CD14-positive monocyte (primary cell): ENCODE results near the gene GIT2. TPM values are rescaled to one million over a fixed set of nuclear protein-coding genes. Genes with fewer than 3 reads are reported as not detected.

Source experiments
- DNase-seq, 3 donors: peaks; one replicate each; pipeline ENCODE4 v3.0.0-alpha.2; 2011 to 2022
- H2AFZ ChIP-seq: 2 replicates; pipeline ENCODE4 v1.6.0; 2012; ENCODE audit warnings: mild to moderate bottlenecking, low read depth, low read length, inconsistent platforms; ENCODE audit not compliant: insufficient read depth, poor library complexity, severe bottlenecking
- H3K27ac ChIP-seq, 2 donors: 1 replicate in 1 of 2; 2 replicates in 1 of 2; pipeline ENCODE4 v1.5.1; 2012 to 2013; ENCODE audit warnings: low read length in 2 of 2, control low read depth in 1 of 2, inconsistent platforms in 1 of 2, low read depth in 1 of 2, mild to moderate bottlenecking in 1 of 2
- H3K27me3 ChIP-seq, 2 donors: one replicate each; pipeline versions ENCODE4 v1.6.0 to v1.6.1; 2011 to 2013; ENCODE audit warnings: low read length in 2 of 2; ENCODE audit not compliant: control insufficient read depth in 2 of 2, insufficient read depth in 2 of 2
- H3K36me3 ChIP-seq, 2 donors: replicated peaks in 1 of 2; 1 replicate in 1 of 2; 2 replicates in 1 of 2; pipeline versions ENCODE4 v1.5.1 to v1.6.1; 2012 to 2013; ENCODE audit warnings: low read length in 2 of 2, control low read depth in 1 of 2, inconsistent platforms in 1 of 2, mild to moderate bottlenecking in 1 of 2; ENCODE audit not compliant: insufficient read depth in 2 of 2, control insufficient read depth in 1 of 2
- H3K4me1 ChIP-seq, 2 donors: 1 replicate in 1 of 2; 2 replicates in 1 of 2; pipeline versions ENCODE4 v1.5.1 to v1.6.1; 2012 to 2013; ENCODE audit warnings: low read length in 2 of 2, control low read depth in 1 of 2, inconsistent platforms in 1 of 2, mild to moderate bottlenecking in 1 of 2, moderate library complexity in 1 of 2; ENCODE audit not compliant: insufficient read depth in 2 of 2, control insufficient read depth in 1 of 2
- H3K4me2 ChIP-seq: replicated peaks from 2 replicates; pipeline ENCODE3; 2012; ENCODE audit warnings: low read length, moderate library complexity, mild to moderate bottlenecking; ENCODE audit not compliant: poor library complexity, severe bottlenecking; ENCODE audit errors: extremely low read depth
- H3K4me3 ChIP-seq, 3 experiments: fragments of 200-600 bp in 1 of 3; sonication (generic) in 1 of 3; replicated peaks in 1 of 3; 1 replicate in 2 of 3; 2 replicates in 1 of 3; pipeline ENCODE4 v1.5.1; 2011 to 2013; ENCODE audit warnings: low read length in 3 of 3, mild to moderate bottlenecking in 3 of 3, control low read depth in 2 of 3, low read depth in 2 of 3, inconsistent platforms in 1 of 3, moderate library complexity in 1 of 3
- H3K79me2 ChIP-seq: 2 replicates; pipeline ENCODE4 v1.6.0; 2012; ENCODE audit warnings: mild to moderate bottlenecking, control low read depth, inconsistent platforms, low read length, moderate library complexity; ENCODE audit not compliant: insufficient read depth
- H3K9ac ChIP-seq: 2 replicates; pipeline ENCODE4 v1.6.0; 2017; ENCODE audit warnings: low read length, mild to moderate bottlenecking; ENCODE audit not compliant: insufficient read depth, poor library complexity, severe bottlenecking
- H3K9me3 ChIP-seq, 2 donors: replicated peaks in 1 of 2; 1 replicate in 1 of 2; 2 replicates in 1 of 2; pipeline versions ENCODE4 v1.5.1 to v1.6.1; 2012 to 2013; ENCODE audit warnings: low read length in 2 of 2, control low read depth in 1 of 2; ENCODE audit not compliant: control insufficient read depth in 1 of 2, insufficient read depth in 1 of 2
- H4K20me1 ChIP-seq: 2 replicates; pipeline ENCODE4 v1.6.0; 2012; ENCODE audit warnings: mild to moderate bottlenecking, low read length, control low read depth, moderate library complexity; ENCODE audit not compliant: insufficient read depth
- H3K27ac Mint-ChIP-seq, 7 donors: one replicate each; pipeline ENCODE4 v1.8.0; 2020; ENCODE audit warnings: mild to moderate bottlenecking in 7 of 7, mixed read lengths in 7 of 7, moderate library complexity in 6 of 7, inconsistent platforms in 2 of 7
- H3K27me3 Mint-ChIP-seq, 3 donors: one replicate each; pipeline ENCODE4 v1.8.0; 2021 to 2022; ENCODE audit warnings: low read depth in 3 of 3, mild to moderate bottlenecking in 3 of 3, mixed read lengths in 3 of 3, moderate library complexity in 3 of 3, inconsistent platforms in 1 of 3
- H3K36me3 Mint-ChIP-seq, 2 donors: one replicate each; pipeline ENCODE4 v1.8.0; 2020; ENCODE audit warnings: mixed read lengths in 2 of 2, inconsistent platforms in 1 of 2, mild to moderate bottlenecking in 1 of 2
- H3K4me1 Mint-ChIP-seq: one replicate; pipeline ENCODE4 v1.8.0; 2020; ENCODE audit warnings: mild to moderate bottlenecking, mixed read lengths
- H3K4me3 Mint-ChIP-seq, 2 donors: one replicate each; pipeline ENCODE4 v1.8.0; 2020; ENCODE audit warnings: mild to moderate bottlenecking in 2 of 2, mixed read lengths in 2 of 2, moderate library complexity in 1 of 2
- H3K9me3 Mint-ChIP-seq, 7 donors: one replicate each; pipeline ENCODE4 v1.8.0; 2020 to 2022; ENCODE audit warnings: mixed read lengths in 7 of 7, mild to moderate bottlenecking in 6 of 7, moderate library complexity in 6 of 7, inconsistent platforms in 2 of 7
- CTCF ChIP-seq: fragments of 200-600 bp; IDR thresholded peaks from one replicate; pipeline ENCODE4 v1.8.0; 2022; ENCODE audit warnings: antibody characterized with exemption, mild to moderate bottlenecking
- WGBS: methylation state at CpG from one replicate; pipeline ENCODE4 v1.1.5; 2013; ENCODE audit warnings: missing lambda C conversion rate; ENCODE audit not compliant: insufficient coverage; 5-methylcytosine and 5-hydroxymethylcytosine counted together
- intact Hi-C, 2 donors: fragments of 100-400 bp; cut with micrococcal nuclease; formaldehyde crosslinking; loops; one replicate each; pipeline versions ENCODE4 v1.15.0 to v1.15.1; 2023
- polyA plus RNA-seq, 3 donors: library from polyadenylated mRNA; depleted of rRNA in 1 of 3; unstranded in 2 of 3; stranded (reverse) in 1 of 3; fragments of 300-500 nt in 2 of 3; fragments of >200 nt in 1 of 3; fragmentation: Illumina TruSeq in 2 of 3; gene quantifications; 1 replicate in 2 of 3; 2 replicates in 1 of 3; pipeline ENCODE4 v1.2.3, GENCODE V29; 2012 to 2021

GIT2 gene
- polyA plus RNA-seq, 3 donors: 75.8 to 139 (median 98.8) TPM

- Mint-ChIP-seq H3K4me1 (peaks cover 34% of the 10 kb centered on the region), H3K36me3 (peaks cover 71 to 92% of the 10 kb centered on the region in 2 donors), H3K27me3 (peaks cover 0 to 3% (median 2%) of the 10 kb centered on the region in 3 donors), H3K9me3 (no peaks in the 10 kb centered on the region), H3K4me3 (peak overlapping the region; percentile 20 to 46), H3K27ac (peak overlapping the region; percentile 81 to 93 (median 91))
- Histone ChIP-seq H3K4me3 (peak overlapping the region in 1 of 3 experiments; percentile 0), H3K4me2 (peak overlapping the region; percentile 32), H3K27ac (peak overlapping the region; percentile 5 to 63), H4K20me1 (peaks cover 89% of the 10 kb centered on the region), H2AFZ (no peak overlapping the region), H3K4me1 (peaks cover 31 to 35% of the 10 kb centered on the region in 2 donors), H3K27me3 (no peaks in the 10 kb centered on the region), H3K36me3 (peaks cover 68 to 88% of the 10 kb centered on the region in 2 donors), H3K79me2 (peaks cover 32% of the 10 kb centered on the region), H3K9me3 (no peaks in the 10 kb centered on the region), H3K9ac (no peak overlapping the region)
- no peak for DNase-seq
- WGBS: 87% methylated on average over 9 of the region's 9 CpGs
- intact Hi-C loops: no loop called here
- TF ChIP-seq CTCF: no peak
Measured at GRCh38 chr12:109946913-109947312, 49.3 kb downstream of the GIT2 start.

GRCh38 chr12:109946505-109946904 lies 49.7 kb downstream of the GIT2 start:
- H3K27ac Mint-ChIP-seq: peak overlapping the region; percentile 81 to 93 (median 91)
- Histone ChIP-seq H3K4me3 (peak overlapping the region in 1 of 3 experiments; percentile 0), H3K79me2 (peaks cover 28% of the 10 kb centered on the region), H3K9me3 (no peaks in the 10 kb centered on the region), H4K20me1 (peaks cover 85% of the 10 kb centered on the region), H3K9ac (no peak overlapping the region), H3K4me1 (peaks cover 31 to 35% of the 10 kb centered on the region in 2 donors), H3K36me3 (peaks cover 64 to 87% of the 10 kb centered on the region in 2 donors), H3K4me2 (peak overlapping the region; percentile 32), H3K27ac (peak overlapping the region; percentile 5 to 63), H3K27me3 (no peaks in the 10 kb centered on the region), H2AFZ (no peak overlapping the region)
- no peaks in the 10 kb centered on the region for H3K9me3 Mint-ChIP-seq
- H3K36me3 Mint-ChIP-seq: peaks cover 67 to 92% of the 10 kb centered on the region in 2 donors
- peak overlapping the region; percentile 15 to 20 for H3K4me3 Mint-ChIP-seq
- intact Hi-C loops: no loop called here
- peak; percentile 10 to 14 (median 13) for DNase-seq
- TF ChIP-seq CTCF: no peak
- peaks cover 34% of the 10 kb centered on the region for H3K4me1 Mint-ChIP-seq
- peaks cover 0 to 2% (median 2%) of the 10 kb centered on the region in 3 donors for H3K27me3 Mint-ChIP-seq
- 7% methylated on average over 3 of the region's 5 CpGs for WGBS
